Muscle of leg (tissue), 11 donors: ENCODE results near the gene MUC20. TPM values are rescaled to one million over a fixed set of nuclear protein-coding genes. Genes with fewer than 3 reads are reported as not detected.
"Not testable (repeated sequence)": the region's sequence is repeated elsewhere in the genome, so short reads cannot be mapped to it uniquely, and the experiment has no call there.

Experiments
- DNase-seq: peaks from one replicate; pipeline ENCODE4 v3.0.0; 2013
- H3K27ac ChIP-seq: one replicate; pipeline ENCODE4 v1.5.1; 2013; ENCODE audit warnings: mild to moderate bottlenecking, low read length, control low read depth
- H3K27me3 ChIP-seq: one replicate; pipeline ENCODE4 v1.6.1; 2013; ENCODE audit warnings: low read length; ENCODE audit not compliant: control insufficient read depth, insufficient read depth
- H3K36me3 ChIP-seq: one replicate; pipeline ENCODE4 v1.6.1; 2013; ENCODE audit warnings: low read length; ENCODE audit not compliant: control insufficient read depth, insufficient read depth
- H3K4me1 ChIP-seq: one replicate; pipeline ENCODE4 v1.6.1; 2013; ENCODE audit warnings: low read length; ENCODE audit not compliant: control insufficient read depth, insufficient read depth
- H3K4me3 ChIP-seq: one replicate; pipeline ENCODE4 v1.5.1; 2013; ENCODE audit warnings: low read length, control low read depth
- H3K9me3 ChIP-seq: replicated peaks from 2 replicates; pipeline ENCODE4 v1.6.1; 2013; ENCODE audit warnings: low read depth, low read length; ENCODE audit not compliant: control insufficient read depth
- WGBS: methylation state at CpG from one replicate; pipeline ENCODE4 v1.1.5; 2013; ENCODE audit warnings: missing lambda C conversion rate; ENCODE audit not compliant: insufficient coverage; 5-methylcytosine and 5-hydroxymethylcytosine counted together
- polyA plus RNA-seq, 8 donors: library from polyadenylated mRNA; unstranded; fragments of 120-200 nt; gene quantifications; one replicate each; pipeline versions ENCODE4 v1.2.1 to v1.2.3, GENCODE V29; 2013; ENCODE audit warnings: inconsistent platforms in 1 of 8, low replicate concordance in 1 of 8; ENCODE audit not compliant: insufficient read length in 8 of 8, insufficient read depth in 1 of 8
- total RNA-seq: library from RNA; stranded (reverse); fragments of 120-200 nt; gene quantifications from one replicate; pipeline ENCODE4 v1.2.4, GENCODE V29; 2013

MUC20 gene
- total and polyA plus RNA-seq, 9 donors = 0.66 to 12.0 (median 2.8) TPM

GRCh38 chr3:195718477-195718984 lies 2.2 kb upstream of the MUC20 start:
- Histone ChIP-seq H3K4me1 (no peaks in the 10 kb centered on the region), H3K36me3 (no peaks in the 10 kb centered on the region), H3K27ac (no peak overlapping the region), H3K4me3 (no peak overlapping the region), H3K27me3 (peaks cover 5% of the 10 kb centered on the region), H3K9me3 (no peaks in the 10 kb centered on the region)
- WGBS = 34% methylated on average over 7 of the region's 7 CpGs
- DNase-seq = no peak

- H3K27ac ChIP-seq, H3K4me1 ChIP-seq, H3K4me3 ChIP-seq, H3K36me3 ChIP-seq, H3K27me3 ChIP-seq, H3K9me3 ChIP-seq, DNase-seq: not testable (repeated sequence)
- 90% methylated on average over 14 of the region's 16 CpGs for WGBS
Observed at GRCh38 chr3:195719514-195720254, 1.1 kb upstream of the MUC20 start.

- not testable (repeated sequence) for H3K36me3 ChIP-seq, H3K4me3 ChIP-seq, DNase-seq, H3K27me3 ChIP-seq, H3K27ac ChIP-seq, H3K4me1 ChIP-seq, H3K9me3 ChIP-seq
- WGBS = no CpG with 5 or more reads among the region's 21 CpGs
Observed at GRCh38 chr3:195722139-195722995, 1.6 kb downstream of the MUC20 start.

- not testable (repeated sequence) for H3K27me3 ChIP-seq, H3K27ac ChIP-seq, H3K4me3 ChIP-seq, H3K4me1 ChIP-seq, H3K36me3 ChIP-seq, H3K9me3 ChIP-seq, DNase-seq
- 80% methylated on average over 2 of the region's 9 CpGs for WGBS
Observed at GRCh38 chr3:195722996-195723345, 2.2 kb downstream of the MUC20 start.

- not testable (repeated sequence) for H3K9me3 ChIP-seq, H3K4me3 ChIP-seq, H3K4me1 ChIP-seq, H3K27me3 ChIP-seq, H3K36me3 ChIP-seq, DNase-seq, H3K27ac ChIP-seq
- WGBS = no CpG with 5 or more reads among the region's 13 CpGs
Observed at GRCh38 chr3:195724363-195724762, 3.6 kb downstream of the MUC20 start.

- DNase-seq, H3K27me3 ChIP-seq, H3K9me3 ChIP-seq, H3K4me1 ChIP-seq, H3K27ac ChIP-seq, H3K36me3 ChIP-seq, H3K4me3 ChIP-seq: not testable (repeated sequence)
- 79% methylated on average over 20 of the region's 32 CpGs for WGBS
Observed at GRCh38 chr3:195725916-195726740, 5.3 kb downstream of the MUC20 start.

GRCh38 chr3:195727606-195728195 lies 6.9 kb downstream of the MUC20 start:
- peaks cover 12% of the 10 kb centered on the region for H3K4me1 ChIP-seq
- peaks cover 2% of the 10 kb centered on the region for H3K36me3 ChIP-seq
- no peaks in the 10 kb centered on the region for H3K9me3 ChIP-seq
- no peak for DNase-seq
- H3K27ac ChIP-seq = no peak overlapping the region
- no peaks in the 10 kb centered on the region for H3K27me3 ChIP-seq
- 47% methylated on average over 6 of the region's 7 CpGs for WGBS
- H3K4me3 ChIP-seq = no peak overlapping the region

GRCh38 chr3:195728789-195729188 lies 8.0 kb downstream of the MUC20 start:
- peaks cover 19% of the 10 kb centered on the region for H3K4me1 ChIP-seq
- no CpG with 5 or more reads among the region's 5 CpGs for WGBS
- not testable (repeated sequence) for H3K36me3 ChIP-seq, H3K27ac ChIP-seq, H3K27me3 ChIP-seq, H3K9me3 ChIP-seq, DNase-seq, H3K4me3 ChIP-seq

- H3K4me1 ChIP-seq = peaks cover 19% of the 10 kb centered on the region
- 71% methylated on average over 17 of the region's 18 CpGs for WGBS
- H3K4me3 ChIP-seq = no peak overlapping the region
- H3K36me3 ChIP-seq = peaks cover 2% of the 10 kb centered on the region
- no peaks in the 10 kb centered on the region for H3K27me3 ChIP-seq
- H3K9me3 ChIP-seq = no peaks in the 10 kb centered on the region
- H3K27ac ChIP-seq = no peak overlapping the region
- DNase-seq = no peak
Observed at GRCh38 chr3:195729476-195730251, 8.9 kb downstream of the MUC20 start.
